H1 (cell line): ENCODE data around the gene GLB1L3. TPM values are rescaled to one million over a fixed set of nuclear protein-coding genes. Genes with fewer than 3 reads are reported as not detected.

Source experiments
- CTCF ChIA-PET: fragments of 300-600 bp; sonication (Branson Sonifier 250); formaldehyde crosslinking; loops from one replicate; lab custom pipeline; 2021; ENCODE audit not compliant: partially characterized antibody; lab: Charles Lee
- POLR2A ChIA-PET: fragments of 300-600 bp; sonication (Branson Sonifier 250); formaldehyde crosslinking; loops from one replicate; lab custom pipeline; 2021; ENCODE audit warnings: inconsistent platforms; ENCODE audit not compliant: partially characterized antibody; lab: Charles Lee
- DNase-seq, 2 experiments: peaks; one replicate each; pipeline versions ENCODE4 v3.0.0 to v3.0.0-alpha.2; 2010 to 2022; ENCODE audit warnings: low spot score in 2 of 2, low read depth in 1 of 2, mixed read lengths in 1 of 2
- FAIRE-seq: peaks from 2 replicates; lab custom pipeline; 2011; peaks lifted over from hg19 to GRCh38; lab: Jason Lieb, UNC
- H2AFZ ChIP-seq: 2 replicates; pipeline ENCODE4 v1.8.1; 2012; ENCODE audit warnings: low read length, inconsistent platforms
- H2AK5ac ChIP-seq: 2 replicates; pipeline ENCODE4 v1.6.1; 2013; ENCODE audit warnings: low read depth, low read length
- H2BK120ac ChIP-seq: replicated peaks from 2 replicates; pipeline ENCODE3; 2013; ENCODE audit warnings: low read depth, low read length, inconsistent platforms
- H2BK12ac ChIP-seq: 2 replicates; pipeline ENCODE4 v1.6.1; 2013; ENCODE audit warnings: low read depth, low read length
- H2BK15ac ChIP-seq: 2 replicates; pipeline ENCODE4 v1.6.1; 2013; ENCODE audit warnings: low read length
- H2BK20ac ChIP-seq: 2 replicates; pipeline ENCODE4 v1.6.1; 2013; ENCODE audit warnings: low read length
- H2BK5ac ChIP-seq: 2 replicates; pipeline ENCODE4 v1.6.1; 2013; ENCODE audit warnings: low read depth, low read length
- H3K14ac ChIP-seq: 2 replicates; pipeline ENCODE4 v1.6.1; 2013; ENCODE audit warnings: inconsistent platforms; ENCODE audit not compliant: insufficient read length
- H3K18ac ChIP-seq: 2 replicates; pipeline ENCODE4 v1.6.1; 2013; ENCODE audit warnings: low read length; ENCODE audit errors: extremely low read depth
- H3K23ac ChIP-seq: 2 replicates; pipeline ENCODE4 v1.6.1; 2013; ENCODE audit warnings: inconsistent platforms; ENCODE audit not compliant: insufficient read length
- H3K23me2 ChIP-seq: 2 replicates; pipeline ENCODE4 v1.6.1; 2013; ENCODE audit warnings: low read depth, low read length
- H3K27ac ChIP-seq: 2 replicates; pipeline ENCODE4 v1.6.1; 2011; ENCODE audit warnings: low read depth, low read length, inconsistent platforms
- H3K27me3 ChIP-seq, 4 experiments: replicated peaks in 1 of 4; 1 replicate in 1 of 4; 2 replicates in 3 of 4; pipeline versions ENCODE4 v1.6.1 to v1.8.1; 2011 to 2013; ENCODE audit warnings: low read length in 3 of 4, mild to moderate bottlenecking in 3 of 4, inconsistent platforms in 2 of 4, mixed read lengths in 2 of 4, moderate library complexity in 1 of 4; ENCODE audit not compliant: control insufficient read depth in 3 of 4, insufficient read depth in 3 of 4; ENCODE audit errors: extremely low read depth in 1 of 4
- H3K36me3 ChIP-seq, 4 experiments: 2 replicates each; pipeline versions ENCODE4 v1.6.1 to v1.8.1; 2011 to 2013; ENCODE audit warnings: mild to moderate bottlenecking in 4 of 4, low read length in 3 of 4, moderate library complexity in 2 of 4, control low read depth in 1 of 4, inconsistent platforms in 1 of 4; ENCODE audit not compliant: insufficient read depth in 4 of 4, control insufficient read depth in 2 of 4
- H3K4ac ChIP-seq: replicated peaks from 2 replicates; pipeline ENCODE3; 2013; ENCODE audit warnings: low read length, low read depth, mixed read lengths, inconsistent platforms; ENCODE audit not compliant: insufficient read length
- H3K4me1 ChIP-seq, 4 experiments: replicated peaks in 1 of 4; 1 replicate in 1 of 4; 2 replicates in 3 of 4; pipeline versions ENCODE4 v1.6.1 to v1.8.1; 2011 to 2013; ENCODE audit warnings: low read length in 3 of 4, inconsistent platforms in 2 of 4, mixed read lengths in 1 of 4; ENCODE audit not compliant: insufficient read depth in 4 of 4, control insufficient read depth in 3 of 4
- H3K4me2 ChIP-seq, 2 experiments: 2 replicates each; pipeline versions ENCODE4 v1.6.1 to v1.8.1; 2011 to 2013; ENCODE audit warnings: low read depth in 2 of 2, low read length in 2 of 2, control low read depth in 1 of 2, inconsistent platforms in 1 of 2, mild to moderate bottlenecking in 1 of 2; ENCODE audit not compliant: insufficient read depth in 1 of 2
- H3K4me3 ChIP-seq, 4 experiments: fragments of 200-600, 300-600 bp in 1 of 4; sonication (generic), shearing (Covaris generic), sonication (Bioruptor Twin) in 1 of 4; 2 replicates each; pipeline versions ENCODE4 v1.5.1 to v1.8.1; 2011 to 2016; ENCODE audit warnings: low read length in 4 of 4, low read depth in 3 of 4, control low read depth in 2 of 4, inconsistent platforms in 2 of 4, mild to moderate bottlenecking in 2 of 4, mixed read lengths in 1 of 4, moderate library complexity in 1 of 4; ENCODE audit not compliant: insufficient read depth in 2 of 4; ENCODE audit errors: extremely low read depth in 1 of 4
- H3K56ac ChIP-seq: replicated peaks from 2 replicates; pipeline ENCODE3; 2013; ENCODE audit warnings: low read depth, mild to moderate bottlenecking, mixed read lengths, low read length, inconsistent platforms; ENCODE audit not compliant: insufficient read length
- H3K79me1 ChIP-seq: 2 replicates; pipeline ENCODE4 v1.6.1; 2013; ENCODE audit warnings: low read depth, low read length, control low read depth
- H3K79me2 ChIP-seq, 2 experiments: 2 replicates each; pipeline versions ENCODE4 v1.6.1 to v1.8.1; 2012 to 2013; ENCODE audit warnings: low read length in 2 of 2, mild to moderate bottlenecking in 2 of 2, inconsistent platforms in 1 of 2; ENCODE audit not compliant: insufficient read depth in 2 of 2, control insufficient read depth in 1 of 2
- H3K9ac ChIP-seq, 4 experiments: replicated peaks in 1 of 4; 1 replicate in 1 of 4; 2 replicates in 3 of 4; pipeline versions ENCODE4 v1.6.1 to v1.8.1; 2011 to 2013; ENCODE audit warnings: low read depth in 3 of 4, low read length in 3 of 4, control low read depth in 2 of 4, mild to moderate bottlenecking in 2 of 4, moderate library complexity in 2 of 4, inconsistent platforms in 1 of 4; ENCODE audit errors: extremely low read depth in 1 of 4
- H3K9me3 ChIP-seq, 2 experiments: 2 replicates each; pipeline versions ENCODE4 v1.6.1 to v1.8.1; 2012 to 2013; ENCODE audit warnings: mild to moderate bottlenecking in 2 of 2, moderate library complexity in 2 of 2, control low read depth in 1 of 2, inconsistent platforms in 1 of 2, low read depth in 1 of 2, low read length in 1 of 2, mixed read lengths in 1 of 2; ENCODE audit not compliant: insufficient read depth in 2 of 2
- H4K20me1 ChIP-seq, 2 experiments: replicated peaks in 1 of 2; 2 replicates each; pipeline versions ENCODE3 to v1.8.1; 2011 to 2013; ENCODE audit warnings: inconsistent platforms in 2 of 2, low read length in 2 of 2, mild to moderate bottlenecking in 1 of 2; ENCODE audit not compliant: insufficient read depth in 2 of 2, control insufficient read depth in 1 of 2
- H4K5ac ChIP-seq: 2 replicates; pipeline ENCODE4 v1.6.1; 2013; ENCODE audit warnings: low read length, low read depth, mixed read lengths, inconsistent platforms; ENCODE audit not compliant: insufficient read length
- H4K8ac ChIP-seq: 2 replicates; pipeline ENCODE4 v1.8.0; 2013; ENCODE audit warnings: mild to moderate bottlenecking, moderate library complexity, low read length, inconsistent platforms; ENCODE audit not compliant: insufficient read depth; ENCODE audit errors: extremely low read depth
- H4K91ac ChIP-seq: replicated peaks from 2 replicates; pipeline ENCODE3; 2013; ENCODE audit warnings: low read length, mixed read lengths, inconsistent platforms; ENCODE audit not compliant: insufficient read length
- ASH2L ChIP-seq: fragments of 200-600, 300-600 bp; sonication (generic); IDR thresholded peaks from one replicate; pipeline ENCODE4 v1.7.1; 2017; ENCODE audit warnings: low read length
- CBX5 ChIP-seq: fragments of 300-800, 300-1000 bp; sonication (generic); IDR thresholded peaks from 2 replicates; pipeline ENCODE4 v1.7.1; 2016; ENCODE audit warnings: antibody characterized with exemption, low read length, low read depth
- CREB1 ChIP-seq: IDR thresholded peaks from 2 replicates; pipeline ENCODE4 v1.6.1; 2012; ENCODE audit warnings: inconsistent platforms
- KDM4A ChIP-seq: IDR thresholded peaks from one replicate; pipeline ENCODE4 v1.7.1; 2012; ENCODE audit warnings: low read depth, mild to moderate bottlenecking, moderate library complexity, low read length, inconsistent platforms; ENCODE audit not compliant: severe bottlenecking
- PHF8 ChIP-seq: fragments of 200-600 bp; sonication (generic); conservative IDR thresholded peaks from 2 replicates; pipeline ENCODE4 v1.7.1; 2012; ENCODE audit warnings: low read depth, mild to moderate bottlenecking, inconsistent platforms, low read length, moderate library complexity
- SP4 ChIP-seq: IDR thresholded peaks from 2 replicates; pipeline ENCODE4 v1.6.1; 2012; ENCODE audit warnings: low read length, inconsistent platforms
- TBP ChIP-seq: IDR thresholded peaks from 2 replicates; pipeline ENCODE4 v1.6.1; 2011; ENCODE audit warnings: low read depth, low read length, improper control_type of control experiment
- WGBS, 2 experiments: shearing (Covaris generic) in 1 of 2; methylation state at CpG; one replicate each; pipeline versions ENCODE4 v1.1.6 to v1.1.7; 2013 to 2015; ENCODE audit warnings: low lambda C conversion rate in 2 of 2, mixed read lengths in 2 of 2, inconsistent platforms in 1 of 2, low coverage in 1 of 2, missing lambda C conversion rate in 1 of 2; ENCODE audit not compliant: insufficient replicate concordance in 2 of 2, insufficient coverage in 1 of 2, insufficient read length in 1 of 2; ENCODE audit errors: extremely low coverage in 1 of 2, missing lambda C conversion rate in 1 of 2; 5-methylcytosine and 5-hydroxymethylcytosine counted together
- polyA plus RNA-seq, 7 experiments: library from polyadenylated mRNA; depleted of rRNA in 3 of 7; stranded (reverse) in 5 of 7; unstranded in 2 of 7; fragments of >200 nt in 5 of 7; fragments of 200-250 nt in 2 of 7; gene quantifications; 1 replicate in 5 of 7; 2 replicates in 1 of 7; 4 replicates in 1 of 7; pipeline versions ENCODE4 v1.2.1 to v1.2.3, GENCODE V29; 2011 to 2013; ENCODE audit warnings: missing spikeins in 2 of 7, mixed read lengths in 2 of 7
- total RNA-seq: library from RNA; stranded (reverse); fragmentation: NEBNext Ultra II Directional; extraction: Animal tissue kit (Norgen Biotek cat#: 25700); gene quantifications from 2 replicates; pipeline ENCODE4 v1.2.1, GENCODE V29; 2021
- TF ChIP-seq, protein P1 (sequence below): IDR thresholded peaks from 2 replicates; pipeline ENCODE4 v1.6.1; 2012; ENCODE audit warnings: inconsistent platforms

The GLB1L3 gene
- total and polyA plus RNA-seq, 2 of the 8 experiments (the other 6 are each of a cell fraction or from before 2014, with no cell fraction given): 14.9 to 33.2 TPM

DNA sequence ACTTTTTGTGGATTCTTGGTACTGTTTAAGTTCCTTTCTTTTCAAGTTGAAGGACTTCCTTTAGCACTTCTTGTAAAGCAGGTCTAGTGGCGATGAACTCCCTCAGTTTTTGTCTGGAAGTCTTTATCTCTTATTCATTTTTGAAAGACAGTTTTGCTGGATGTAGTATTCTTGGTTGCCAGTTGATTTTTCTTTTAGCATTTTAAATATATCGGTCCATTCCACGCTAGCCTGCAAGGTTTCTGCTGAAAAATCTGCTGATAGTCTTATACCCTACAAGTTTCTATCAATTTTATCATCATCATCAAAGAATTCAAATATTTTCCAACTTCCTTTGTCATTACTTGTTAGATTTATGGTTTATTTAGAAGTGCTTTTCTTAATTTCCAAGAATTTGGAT lies 40.9 kb downstream of the GLB1L3 start:
- Histone ChIP-seq H2BK5ac (no peak overlapping the region), H3K4me1 (no peaks in the 10 kb centered on the region; a peak in 1 of 7 replicates), H3K23me2 (no peaks in the 10 kb centered on the region), H4K5ac (no peak overlapping the region), H3K56ac (no peak overlapping the region), H3K27ac (no peak overlapping the region), H3K4me2 (no peak overlapping the region), H3K9me3 (no peaks in the 10 kb centered on the region; a peak in 1 of 4 replicates), H3K79me1 (no peaks in the 10 kb centered on the region), H3K79me2 (no peaks in the 10 kb centered on the region)
- TF ChIP-seq CBX5 (no peak), SP4 (no peak), TBP (no peak), CREB1 (no peak), KDM4A (no peak), PHF8 (no peak), ASH2L (no peak)
- TF ChIP-seq, protein P1, sequence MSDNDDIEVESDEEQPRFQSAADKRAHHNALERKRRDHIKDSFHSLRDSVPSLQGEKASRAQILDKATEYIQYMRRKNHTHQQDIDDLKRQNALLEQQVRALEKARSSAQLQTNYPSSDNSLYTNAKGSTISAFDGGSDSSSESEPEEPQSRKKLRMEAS: no peak
- TF ChIP-seq, all 59 proteins: peak for 0
- H2BK20ac ChIP-seq: no peak overlapping the region
- H3K36me3 ChIP-seq: peaks cover 2 to 24% (median 11%) of the 10 kb centered on the region in 4 experiments; a peak in 6 of 8 replicates
- no peak overlapping the region for H2AK5ac ChIP-seq
- no peak overlapping the region for H4K91ac ChIP-seq
- ChIA-PET POLR2A (no interaction called here), CTCF (no interaction called here)
- H3K4me3 ChIP-seq: no peak overlapping the region
- H3K14ac ChIP-seq: no peak overlapping the region
- H3K23ac ChIP-seq: no peak overlapping the region
- FAIRE-seq (no peak), DNase-seq (no peak)
- no peak overlapping the region for H3K9ac ChIP-seq
- H4K8ac ChIP-seq: no peak overlapping the region
- no peak overlapping the region for H2AFZ ChIP-seq
- no peak overlapping the region for H2BK15ac ChIP-seq
- H2BK120ac ChIP-seq: no peak overlapping the region
- no peaks in the 10 kb centered on the region for H3K27me3 ChIP-seq
- WGBS, 2 experiments: 88% methylated on average over 3 of the region's 3 CpGs; no CpG with 5 or more reads in 1 of the 2 experiments
- H3K18ac ChIP-seq: no peak overlapping the region
- H3K4ac ChIP-seq: no peak overlapping the region
- H2BK12ac ChIP-seq: no peak overlapping the region
- H4K20me1 ChIP-seq: no peaks in the 10 kb centered on the region
